ENCODE data around the gene ZNF91.

ZNF91 gene

GRCh38 chr19:23406721-23407120, 11.4 kb upstream of the ZNF91 start:
- no peak overlapping the region for H3K4me3 ChIP-seq (replicated peaks; ENCODE audit: low read depth, low read length)
- TF ChIP-seq, protein P1, sequence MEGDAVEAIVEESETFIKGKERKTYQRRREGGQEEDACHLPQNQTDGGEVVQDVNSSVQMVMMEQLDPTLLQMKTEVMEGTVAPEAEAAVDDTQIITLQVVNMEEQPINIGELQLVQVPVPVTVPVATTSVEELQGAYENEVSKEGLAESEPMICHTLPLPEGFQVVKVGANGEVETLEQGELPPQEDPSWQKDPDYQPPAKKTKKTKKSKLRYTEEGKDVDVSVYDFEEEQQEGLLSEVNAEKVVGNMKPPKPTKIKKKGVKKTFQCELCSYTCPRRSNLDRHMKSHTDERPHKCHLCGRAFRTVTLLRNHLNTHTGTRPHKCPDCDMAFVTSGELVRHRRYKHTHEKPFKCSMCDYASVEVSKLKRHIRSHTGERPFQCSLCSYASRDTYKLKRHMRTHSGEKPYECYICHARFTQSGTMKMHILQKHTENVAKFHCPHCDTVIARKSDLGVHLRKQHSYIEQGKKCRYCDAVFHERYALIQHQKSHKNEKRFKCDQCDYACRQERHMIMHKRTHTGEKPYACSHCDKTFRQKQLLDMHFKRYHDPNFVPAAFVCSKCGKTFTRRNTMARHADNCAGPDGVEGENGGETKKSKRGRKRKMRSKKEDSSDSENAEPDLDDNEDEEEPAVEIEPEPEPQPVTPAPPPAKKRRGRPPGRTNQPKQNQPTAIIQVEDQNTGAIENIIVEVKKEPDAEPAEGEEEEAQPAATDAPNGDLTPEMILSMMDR (IDR thresholded peaks at IDR 0.05; ENCODE audit: low read depth, low read length, missing control alignments) = no peak
- DNase-seq (ENCODE audit: extremely low read depth, low read depth) = no peak

- TF ChIP-seq, protein P1 (IDR thresholded peaks at IDR 0.05; ENCODE audit: low read depth, low read length, missing control alignments) = no peak
- DNase-seq (ENCODE audit: extremely low read depth, low read depth) = no peak
- no peak overlapping the region for H3K4me3 ChIP-seq (replicated peaks; ENCODE audit: low read depth, low read length)
Observed at GRCh38 chr19:23406091-23406490, 10.8 kb upstream of the ZNF91 start.

DNA sequence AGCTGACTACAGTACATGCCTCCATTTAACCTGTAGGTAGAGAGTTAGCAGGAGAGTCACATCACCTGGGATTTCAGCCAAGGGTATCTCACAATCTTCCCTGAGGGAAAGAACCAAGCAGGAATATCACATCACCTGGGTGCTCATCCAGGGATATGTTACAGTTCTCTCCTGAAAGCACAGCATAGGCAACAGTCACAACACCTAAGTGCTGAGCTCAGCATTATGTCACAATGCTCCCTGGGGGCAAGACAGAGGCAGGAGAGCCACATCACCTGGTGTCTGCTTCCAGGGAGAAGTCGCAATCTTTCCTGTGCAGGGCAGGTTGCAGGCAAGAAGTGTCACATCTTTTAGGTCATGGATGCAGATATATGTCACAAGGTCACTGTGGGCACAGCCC, 9.4 kb upstream of the ZNF91 start:
- TF ChIP-seq, protein P1 (IDR thresholded peaks at IDR 0.05; ENCODE audit: low read depth, low read length, missing control alignments) = no peak
- no peak for DNase-seq (ENCODE audit: extremely low read depth, low read depth)
- H3K4me3 ChIP-seq (replicated peaks; ENCODE audit: low read depth, low read length) = no peak overlapping the region

DNA sequence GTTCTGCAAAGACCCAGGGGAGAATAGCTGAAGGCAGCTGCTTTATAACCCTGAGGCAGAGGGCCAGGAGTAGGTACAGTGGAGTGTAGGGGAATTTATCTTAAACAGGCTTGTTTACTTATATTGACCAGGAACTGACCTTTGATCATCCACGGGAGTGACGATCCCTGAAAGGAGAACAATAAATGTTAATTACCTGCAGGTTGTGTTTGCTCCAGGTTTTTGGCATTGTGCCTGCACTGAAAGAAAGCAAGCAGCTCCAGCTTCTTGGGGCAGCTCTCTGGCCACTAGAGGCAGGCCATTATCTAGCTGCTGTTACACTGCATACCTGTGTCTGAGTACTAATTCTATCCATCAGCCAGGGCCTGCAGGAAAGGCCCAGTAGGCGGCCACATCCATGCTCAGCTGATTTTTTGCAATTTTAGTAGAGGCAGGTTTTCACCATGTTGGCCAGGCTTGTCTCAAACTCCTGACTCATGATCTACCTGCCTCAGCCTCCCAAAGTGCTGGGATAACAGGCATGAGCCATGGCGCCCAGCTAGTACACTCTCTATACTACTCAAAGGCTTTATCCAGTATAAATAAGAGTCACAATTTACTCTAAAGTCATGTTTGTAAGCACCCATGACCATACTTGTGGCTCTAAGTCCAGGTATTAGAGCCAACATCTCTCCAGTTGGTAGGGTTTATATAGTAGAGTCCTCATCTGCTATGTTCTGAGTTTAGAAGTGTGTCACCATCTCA, 8.5 kb upstream of the ZNF91 start:
- DNase-seq (ENCODE audit: extremely low read depth, low read depth) = no peak
- H3K4me3 ChIP-seq (replicated peaks; ENCODE audit: low read depth, low read length) = no peak overlapping the region
- TF ChIP-seq, protein P1 (IDR thresholded peaks at IDR 0.05; ENCODE audit: low read depth, low read length, missing control alignments) = no peak

DNA sequence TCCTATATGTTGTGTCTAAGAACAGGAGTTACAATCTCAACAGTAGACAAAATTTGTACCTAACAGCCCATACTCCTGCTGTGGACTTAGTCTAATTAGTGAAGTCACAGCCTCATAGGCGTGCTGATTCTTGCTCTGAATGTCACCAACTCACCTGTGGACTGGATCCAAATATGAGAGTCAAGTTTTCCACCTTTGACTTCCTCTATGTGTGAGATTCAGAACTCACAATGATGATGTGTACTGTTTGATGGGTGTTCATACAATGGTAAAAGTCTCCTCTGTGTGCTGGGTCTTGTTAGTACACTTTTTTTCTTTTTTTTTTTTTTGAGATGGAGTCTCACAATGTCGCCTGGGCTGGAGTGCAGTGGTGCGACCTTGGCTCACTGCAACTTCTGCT, 7.8 kb upstream of the ZNF91 start:
- DNase-seq (ENCODE audit: extremely low read depth, low read depth) = no peak
- TF ChIP-seq, protein P1 (IDR thresholded peaks at IDR 0.05; ENCODE audit: low read depth, low read length, missing control alignments) = no peak
- no peak overlapping the region for H3K4me3 ChIP-seq (replicated peaks; ENCODE audit: low read depth, low read length)

DNA sequence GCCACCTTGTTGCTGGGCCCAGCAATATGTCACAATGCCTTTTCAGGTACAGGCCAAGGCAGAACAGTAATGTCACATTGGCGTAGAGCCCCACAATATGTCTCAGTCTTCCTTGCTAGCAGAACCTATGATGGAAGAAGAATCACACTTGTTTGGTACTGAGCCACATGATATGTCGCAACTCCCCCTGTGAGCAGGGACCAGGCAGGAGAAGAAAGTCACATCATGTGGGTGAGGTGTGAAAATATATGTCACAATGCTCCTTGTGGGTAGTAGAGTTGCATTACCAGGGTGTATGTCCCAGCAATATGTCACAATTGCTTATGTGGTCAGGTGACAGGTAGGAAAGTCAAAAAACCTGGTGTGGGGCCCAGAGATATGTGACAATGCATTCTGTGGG, 7.1 kb upstream of the ZNF91 start:
- H3K4me3 ChIP-seq (replicated peaks; ENCODE audit: low read depth, low read length) = no peak overlapping the region
- no peak for DNase-seq (ENCODE audit: extremely low read depth, low read depth)
- TF ChIP-seq, protein P1 (IDR thresholded peaks at IDR 0.05; ENCODE audit: low read depth, low read length, missing control alignments) = no peak
